ACC112 (cell line): Measurements from ENCODE around the gene ZNF575.

Source experiments
- H2AFZ ChIP-seq: fragments of 200-600 bp; sonication (generic); one replicate; pipeline ENCODE4 v1.6.0; 2017; ENCODE audit warnings: antibody characterized with exemption, low read length; ENCODE audit not compliant: unreplicated experiment
- H3K27ac ChIP-seq: fragments of 200-600 bp; sonication (generic); 2 replicates; pipeline ENCODE4 v1.5.1; 2014; ENCODE audit warnings: low read depth, mild to moderate bottlenecking, antibody characterized with exemption, low read length, moderate library complexity
- H3K27me3 ChIP-seq: fragments of 200-600 bp; sonication (generic); 2 replicates; pipeline ENCODE4 v1.6.1; 2014; ENCODE audit warnings: mild to moderate bottlenecking, antibody characterized with exemption, low read length, moderate library complexity, mixed read lengths; ENCODE audit not compliant: insufficient read depth
- H3K36me3 ChIP-seq: fragments of 200-600 bp; sonication (generic); 2 replicates; pipeline ENCODE4 v1.6.1; 2016; ENCODE audit warnings: mild to moderate bottlenecking, antibody characterized with exemption, low read length, moderate library complexity, mixed read lengths; ENCODE audit not compliant: insufficient read depth
- H3K4me1 ChIP-seq: fragments of 200-600 bp; sonication (generic); one replicate; pipeline ENCODE4 v1.6.1; 2016; ENCODE audit warnings: low read length, mixed read lengths; ENCODE audit not compliant: insufficient read depth, unreplicated experiment, control insufficient read depth
- H3K4me3 ChIP-seq: fragments of 200-600 bp; sonication (generic); 2 replicates; pipeline ENCODE4 v1.5.1; 2014; ENCODE audit warnings: mild to moderate bottlenecking, low read depth, low read length
- H3K79me2 ChIP-seq: fragments of 200-600 bp; sonication (generic); one replicate; pipeline ENCODE4 v1.6.0; 2016; ENCODE audit warnings: low read length; ENCODE audit not compliant: control insufficient read depth, unreplicated experiment, insufficient read depth

ZNF575 gene

DNA sequence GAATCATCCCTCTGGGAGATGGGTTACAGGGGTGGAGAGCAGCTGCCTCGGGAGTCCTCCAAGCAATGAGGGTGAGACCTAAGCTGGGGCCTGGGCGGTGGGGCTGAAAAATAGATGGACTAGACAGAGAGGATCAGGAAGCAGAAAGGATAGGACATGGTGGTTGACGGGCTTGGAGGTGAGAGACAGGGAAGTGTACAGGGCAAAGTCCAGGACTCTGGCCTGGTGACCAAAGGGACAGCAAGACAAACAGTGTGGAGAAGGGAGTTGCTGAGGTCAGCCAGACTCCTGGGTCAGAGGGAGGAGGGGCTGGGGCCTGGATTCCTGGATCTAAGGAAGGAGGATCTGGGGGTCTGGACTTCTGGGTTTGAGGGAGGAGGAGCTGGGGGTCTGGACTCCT, 33.9 kb upstream of the ZNF575 start:
- H3K4me1 ChIP-seq = peaks cover 4% of the 10 kb centered on the region
- H3K4me3 ChIP-seq = no peak overlapping the region
- H3K27ac ChIP-seq = no peak overlapping the region
- no peaks in the 10 kb centered on the region for H3K79me2 ChIP-seq
- H3K27me3 ChIP-seq = no peaks in the 10 kb centered on the region
- no peaks in the 10 kb centered on the region for H3K36me3 ChIP-seq
- H2AFZ ChIP-seq = no peak overlapping the region

DNA sequence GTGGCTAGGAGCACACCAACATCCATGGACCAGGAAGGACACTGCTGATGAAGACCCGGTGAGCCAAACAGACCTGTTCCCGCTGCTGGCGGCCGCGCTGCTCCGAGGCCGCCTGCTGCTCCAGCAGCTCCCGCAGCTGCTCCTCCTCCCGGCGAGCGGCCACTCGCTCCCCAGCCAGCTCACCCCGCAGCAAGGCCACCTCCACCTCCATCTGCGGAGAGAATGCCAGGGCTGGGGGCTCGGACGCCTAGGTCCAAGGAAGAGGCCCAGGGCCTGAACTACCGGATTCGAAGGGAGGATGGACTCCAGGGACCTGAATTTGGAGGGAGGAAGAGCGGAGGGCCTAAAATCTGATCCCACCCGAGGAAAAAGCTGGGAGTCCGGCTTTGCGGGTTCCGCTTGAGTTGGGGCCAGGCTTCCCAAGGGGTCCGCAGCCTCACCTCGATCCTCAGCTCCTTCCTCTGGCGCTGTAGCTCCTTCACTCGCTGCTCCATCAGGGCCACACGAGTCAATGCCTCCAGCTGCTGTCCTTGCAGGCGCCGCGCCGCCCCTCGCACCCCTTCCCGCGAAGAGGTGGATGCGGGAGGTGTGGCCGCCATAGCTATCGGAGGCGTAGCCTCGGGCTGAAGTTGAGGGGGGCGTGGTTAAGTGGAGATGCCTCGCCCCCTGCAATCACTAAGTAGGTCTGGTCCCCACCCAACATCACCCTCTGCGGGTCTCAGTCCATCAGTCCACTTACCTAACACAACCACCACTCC, 31.1 kb upstream of the ZNF575 start:
- Histone ChIP-seq H2AFZ (no peak overlapping the region), H3K79me2 (no peaks in the 10 kb centered on the region), H3K27me3 (no peaks in the 10 kb centered on the region), H3K4me1 (peaks cover 9% of the 10 kb centered on the region), H3K36me3 (no peaks in the 10 kb centered on the region), H3K27ac (no peak overlapping the region), H3K4me3 (no peak overlapping the region)

DNA sequence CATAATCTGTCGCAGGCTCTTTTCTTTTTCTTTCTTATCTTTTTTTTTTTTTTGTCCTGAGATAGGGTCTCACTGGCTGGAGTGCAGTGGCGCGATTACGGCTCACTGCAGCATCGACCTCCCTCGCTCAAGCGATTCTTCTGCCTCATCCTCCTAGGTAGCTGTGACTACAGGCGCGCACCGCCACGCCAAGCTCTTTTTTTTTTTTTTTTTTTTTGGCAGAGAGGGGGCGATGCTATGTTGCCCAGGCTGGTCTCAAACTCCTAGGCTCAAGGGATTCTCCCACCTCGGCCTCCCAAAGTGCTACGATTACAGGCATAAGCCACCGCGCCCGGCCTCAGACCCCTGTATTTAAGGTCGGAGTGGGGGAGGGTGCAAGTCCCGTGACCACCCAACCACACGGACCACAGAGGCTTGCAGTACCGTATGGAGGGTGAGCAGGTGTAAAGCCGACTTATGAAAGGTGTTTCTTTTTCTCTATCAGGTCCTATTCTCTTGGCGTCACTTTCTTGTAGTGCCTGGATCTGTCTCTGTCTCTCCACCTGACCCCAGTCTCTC, 30.5 kb upstream of the ZNF575 start:
- H3K27ac ChIP-seq = no peak overlapping the region
- no peak overlapping the region for H3K4me3 ChIP-seq
- no peaks in the 10 kb centered on the region for H3K36me3 ChIP-seq
- H3K4me1 ChIP-seq = peaks cover 9% of the 10 kb centered on the region
- no peaks in the 10 kb centered on the region for H3K79me2 ChIP-seq
- H2AFZ ChIP-seq = no peak overlapping the region
- H3K27me3 ChIP-seq = no peaks in the 10 kb centered on the region

DNA sequence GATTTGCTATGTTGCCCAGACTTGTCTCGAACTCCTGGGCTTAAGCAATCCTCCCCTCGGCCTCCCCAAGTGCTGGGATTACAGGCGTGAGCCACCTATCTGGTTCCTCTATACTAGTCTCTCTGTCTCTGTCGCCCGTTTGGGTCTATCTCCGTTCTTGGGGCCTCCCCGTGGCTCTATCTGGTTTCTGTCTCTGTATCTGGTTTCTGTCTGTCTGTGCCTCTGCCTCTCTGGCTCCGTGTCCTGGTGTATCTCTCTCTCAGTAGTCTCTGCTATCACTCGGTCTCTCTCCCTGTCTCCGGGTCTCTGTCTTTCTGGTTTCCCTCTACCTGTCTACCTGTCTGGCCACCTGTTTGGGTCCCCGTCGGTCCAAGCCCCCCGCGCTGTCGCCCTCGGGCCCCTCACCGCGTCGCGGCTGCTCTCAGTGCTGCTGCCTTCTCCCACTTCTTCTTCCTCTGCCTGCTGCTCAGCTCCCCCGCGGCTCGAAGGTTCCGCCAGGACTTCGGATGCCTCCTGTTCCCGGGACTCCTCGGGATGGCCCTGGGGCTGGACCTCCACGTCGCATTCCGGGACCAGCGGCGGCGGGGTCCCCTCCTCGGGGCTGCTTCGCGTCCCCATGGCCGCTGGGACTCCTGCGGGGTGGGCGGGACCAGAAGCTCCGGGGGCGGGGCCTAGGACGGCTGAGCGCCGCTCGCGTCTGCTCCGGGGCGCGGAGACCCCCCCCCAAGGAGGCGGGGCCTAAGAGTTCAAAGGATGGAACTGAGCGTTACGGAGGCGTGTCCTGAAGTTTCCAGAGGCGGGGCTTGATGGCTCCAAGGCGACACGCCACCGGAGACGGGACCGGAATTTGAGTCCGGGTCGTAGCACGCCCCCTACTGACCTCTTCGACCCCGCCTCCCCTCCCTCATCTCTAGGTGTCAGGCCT, 29.2 kb upstream of the ZNF575 start:
- H3K36me3 ChIP-seq = no peaks in the 10 kb centered on the region
- no peaks in the 10 kb centered on the region for H3K79me2 ChIP-seq
- no peaks in the 10 kb centered on the region for H3K27me3 ChIP-seq
- H3K4me3 ChIP-seq = peak overlapping the region; percentile 90
- H3K4me1 ChIP-seq = peaks cover 9% of the 10 kb centered on the region
- H2AFZ ChIP-seq = peak overlapping the region; percentile 81
- peak overlapping the region; percentile 22; the same call in 1 of the 2 replicates for H3K27ac ChIP-seq

DNA sequence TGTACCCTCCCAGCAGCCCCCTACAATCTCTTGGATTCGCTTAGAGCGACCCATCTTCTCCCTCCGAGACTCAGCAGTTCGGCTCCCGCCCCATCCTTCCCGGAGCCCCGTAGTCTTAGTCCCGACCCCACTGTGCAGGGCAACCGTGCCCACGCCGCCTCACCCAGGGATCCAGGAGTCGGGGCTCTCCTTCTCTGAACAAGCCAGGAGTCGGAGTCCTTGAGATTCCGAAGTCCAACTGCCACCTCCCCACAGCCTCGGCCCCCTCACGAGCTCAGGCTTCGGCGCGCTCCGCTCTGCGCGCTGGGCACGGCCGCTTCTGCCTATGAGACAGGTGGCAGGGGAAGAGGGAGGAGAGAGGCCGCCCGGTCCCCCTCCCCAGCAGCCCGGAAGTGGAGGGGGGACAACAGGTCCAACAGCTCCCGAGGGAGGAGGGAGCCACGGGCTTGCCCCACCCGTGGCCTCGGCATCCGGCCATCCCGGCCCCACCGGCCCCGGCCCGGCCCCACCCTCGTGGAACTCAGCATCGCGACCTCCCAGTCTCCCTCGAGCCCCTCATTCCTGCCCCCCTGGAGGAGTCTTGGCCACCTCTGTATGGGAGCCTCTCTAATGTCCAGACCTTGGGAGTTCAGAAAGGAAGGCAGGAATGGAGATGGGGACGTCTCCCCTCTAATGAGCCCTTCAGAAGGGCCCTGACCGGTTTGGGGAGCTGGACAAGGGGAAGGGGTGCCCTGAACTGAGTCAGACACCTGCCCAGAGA, 28.4 kb upstream of the ZNF575 start, which contains the start of gene PHLDB3:
Gene PHLDB3 (minus strand): TSS at position 321 of the 760 bp plus-strand sequence. CDS start 628 bp downstream, outside the sequence.
- H3K36me3 ChIP-seq = no peaks in the 10 kb centered on the region
- no peaks in the 10 kb centered on the region for H3K79me2 ChIP-seq
- H3K27ac ChIP-seq = peak within 1 kb of the TSS; percentile 22; the same call in 1 of the 2 replicates

DNA sequence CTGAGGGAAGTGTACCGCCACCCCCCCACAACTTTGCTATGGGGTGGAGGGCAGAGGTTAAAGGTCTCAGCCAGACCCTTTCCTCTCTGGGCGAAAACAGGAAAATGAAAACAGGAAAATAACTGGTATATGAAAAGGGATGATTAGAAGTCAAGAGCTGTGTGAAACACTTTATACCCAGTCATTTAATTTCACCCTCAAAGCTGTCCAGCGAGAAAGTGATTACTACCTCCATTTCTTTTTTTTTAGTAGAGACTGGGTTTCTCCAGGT, 27.9 kb upstream of the ZNF575 start:
- H3K27me3 ChIP-seq = no peaks in the 10 kb centered on the region
- no peak overlapping the region; the same call in 1 of the 2 replicates for H3K4me3 ChIP-seq
- H3K27ac ChIP-seq = no peak overlapping the region
- H2AFZ ChIP-seq = no peak overlapping the region
- no peaks in the 10 kb centered on the region for H3K36me3 ChIP-seq
- peaks cover 9% of the 10 kb centered on the region for H3K4me1 ChIP-seq
- H3K79me2 ChIP-seq = no peaks in the 10 kb centered on the region

More for the DNA sequence above, 28.4 kb upstream of the ZNF575 start, which contains the start of gene PHLDB3:
- peak within 1 kb of the TSS; percentile 81 for H2AFZ ChIP-seq
- H3K4me1 ChIP-seq = peaks cover 9% of the 10 kb centered on the region
- H3K27me3 ChIP-seq = no peaks in the 10 kb centered on the region
- H3K4me3 ChIP-seq = peak within 1 kb of the TSS; percentile 90

DNA sequence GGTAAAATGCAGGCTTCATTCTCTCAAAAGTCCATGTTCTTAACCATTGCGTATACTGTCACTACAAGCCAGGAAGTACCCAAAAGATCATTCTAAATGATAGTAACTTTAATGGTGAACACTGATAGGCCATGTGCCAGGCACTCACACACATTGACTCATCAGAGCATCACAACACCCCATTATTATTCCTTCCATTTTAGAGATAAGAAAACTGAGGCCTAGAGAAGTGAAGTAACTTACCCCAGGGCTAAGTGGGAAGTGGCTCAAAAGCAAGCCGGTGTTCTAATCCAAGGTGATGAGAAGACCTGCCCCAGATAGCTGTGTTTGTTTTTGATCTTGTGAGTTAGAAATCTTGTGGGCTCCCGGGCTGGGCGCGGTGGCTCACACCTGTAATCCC, 27.0 kb upstream of the ZNF575 start:
- Histone ChIP-seq H3K4me3 (no peak overlapping the region), H3K27ac (no peak overlapping the region), H2AFZ (no peak overlapping the region), H3K79me2 (no peaks in the 10 kb centered on the region), H3K4me1 (peaks cover 9% of the 10 kb centered on the region), H3K27me3 (no peaks in the 10 kb centered on the region), H3K36me3 (no peaks in the 10 kb centered on the region)

DNA sequence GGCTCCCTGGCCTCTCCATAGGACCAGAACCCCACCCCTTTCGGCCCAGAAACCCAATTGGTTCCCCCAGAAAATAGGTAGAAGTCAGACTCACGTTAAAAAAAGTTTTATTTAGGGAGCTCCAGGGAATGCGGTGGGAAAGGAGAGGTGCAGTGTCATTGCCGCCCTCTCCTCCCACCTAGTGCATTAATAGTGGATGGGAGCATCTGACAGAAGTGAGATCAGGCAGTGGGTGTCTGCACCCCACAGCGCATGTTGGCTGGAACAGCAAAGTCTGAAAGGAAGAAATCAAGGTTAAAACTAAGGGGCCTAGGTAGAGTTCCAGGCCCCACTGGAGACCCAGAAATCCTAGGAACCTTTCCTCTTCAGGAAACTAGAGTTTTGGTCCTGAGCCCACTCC, 26.4 kb upstream of the ZNF575 start:
- no peaks in the 10 kb centered on the region for H3K36me3 ChIP-seq
- no peak overlapping the region for H2AFZ ChIP-seq
- H3K4me3 ChIP-seq = no peak overlapping the region
- H3K27me3 ChIP-seq = no peaks in the 10 kb centered on the region
- no peak overlapping the region for H3K27ac ChIP-seq
- peaks cover 9% of the 10 kb centered on the region for H3K4me1 ChIP-seq
- H3K79me2 ChIP-seq = no peaks in the 10 kb centered on the region

DNA sequence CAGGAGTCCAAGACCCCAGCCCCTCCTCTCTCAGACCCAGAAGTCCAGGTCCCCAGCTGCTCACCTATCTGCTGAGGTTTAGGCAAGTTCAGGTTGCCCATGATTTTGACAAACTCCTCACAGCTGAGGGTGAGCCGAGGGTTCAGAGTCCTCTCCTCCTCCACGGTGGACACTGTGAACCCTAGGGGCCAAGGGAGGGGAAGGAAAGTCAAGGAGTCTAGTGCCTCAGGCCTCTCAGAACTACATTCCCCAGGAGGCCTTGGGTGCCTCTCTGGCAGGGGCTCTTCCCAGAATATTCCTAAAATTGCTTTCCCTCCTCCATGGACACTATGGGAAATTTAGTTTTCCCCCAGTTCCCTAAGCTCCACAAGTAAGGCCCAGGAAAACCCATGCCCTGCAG, 25.1 kb upstream of the ZNF575 start:
- Histone ChIP-seq H3K27me3 (no peaks in the 10 kb centered on the region), H2AFZ (no peak overlapping the region), H3K27ac (no peak overlapping the region), H3K4me3 (no peak overlapping the region), H3K79me2 (no peaks in the 10 kb centered on the region), H3K4me1 (peaks cover 8% of the 10 kb centered on the region), H3K36me3 (no peaks in the 10 kb centered on the region)

DNA sequence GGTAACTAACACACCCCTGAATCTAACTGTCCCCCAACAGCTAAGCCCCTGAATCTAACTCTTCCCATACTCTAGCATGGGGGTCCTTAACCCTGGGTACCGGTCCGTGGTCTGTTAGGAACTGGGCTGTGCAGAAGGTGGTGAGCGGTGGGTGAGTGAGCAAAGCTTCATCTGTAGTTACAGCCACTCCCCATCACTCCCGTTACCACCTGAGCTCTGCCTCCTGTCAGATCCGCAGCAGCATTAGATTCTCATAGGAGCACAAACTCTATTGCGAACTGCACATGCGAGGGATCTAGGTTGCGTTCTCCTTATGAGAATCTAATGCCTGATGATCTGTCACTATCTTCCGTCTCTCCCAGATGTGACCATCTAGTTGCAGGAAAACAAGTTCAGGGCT, 22.3 kb upstream of the ZNF575 start:
- Histone ChIP-seq H3K4me1 (no peaks in the 10 kb centered on the region), H3K27me3 (no peaks in the 10 kb centered on the region), H3K4me3 (no peak overlapping the region), H3K79me2 (no peaks in the 10 kb centered on the region), H3K36me3 (no peaks in the 10 kb centered on the region), H2AFZ (no peak overlapping the region), H3K27ac (no peak overlapping the region)
